HEK293 (cell line): ENCODE results near the gene MIEN1.

ENCODE experiments used
- CTCF ChIA-PET: fragments of 350-600 bp; formaldehyde crosslinking; extraction: SDS; loops from one replicate; lab custom pipeline; 2021; ENCODE audit warnings: antibody characterized with exemption; lab: Yijun Ruan, JAX
- POLR2A ChIA-PET: fragments of 300-600 bp; formaldehyde crosslinking; extraction: SDS; loops from one replicate; lab custom pipeline; 2020; ENCODE audit warnings: antibody characterized with exemption, inconsistent platforms; lab: Yijun Ruan, JAX
- H3K27ac ChIP-seq: fragments of 200-500 bp; sonication (Bioruptor generic); 2 replicates; pipeline ENCODE4 v1.5.1; 2014; ENCODE audit warnings: low read depth, low read length, control low read depth, inconsistent platforms; ENCODE audit errors: extremely low read depth
- H3K36me3 ChIP-seq, 2 experiments: fragments of 200-500 bp in 1 of 2; sonication (Bioruptor generic) in 1 of 2; 1 replicate in 1 of 2; 2 replicates in 1 of 2; pipeline ENCODE4 v1.5.1; 2014 to 2017; ENCODE audit warnings: inconsistent platforms in 2 of 2, low read length in 2 of 2; ENCODE audit not compliant: control insufficient read depth in 2 of 2, insufficient read depth in 1 of 2
- H3K4me1 ChIP-seq: fragments of 200-500 bp; sonication (Bioruptor generic); 2 replicates; pipeline ENCODE4 v1.5.1; 2014; ENCODE audit warnings: mild to moderate bottlenecking, low read length, inconsistent platforms; ENCODE audit not compliant: control insufficient read depth, insufficient read depth
- H3K4me3 ChIP-seq: 2 replicates; pipeline ENCODE4 v1.5.1; 2011; ENCODE audit warnings: low read depth, mild to moderate bottlenecking, control low read depth, low read length, moderate library complexity
- H3K9me3 ChIP-seq: fragments of 200-500 bp; sonication (Bioruptor generic); 2 replicates; pipeline ENCODE4 v1.5.1; 2014; ENCODE audit warnings: low read depth, low read length, inconsistent platforms; ENCODE audit not compliant: control insufficient read depth, insufficient read depth
- EGR2 ChIP-seq: fragments of 450-650 bp; formaldehyde crosslinking; IDR thresholded peaks from 2 replicates; pipeline ENCODE4 v1.5.1; 2016; ENCODE audit warnings: low read depth, missing biosample characterization, missing genetic modification characterization
- SP7 ChIP-seq: fragments of 450-650 bp; formaldehyde crosslinking; IDR thresholded peaks from 2 replicates; pipeline ENCODE4 v1.5.1; 2016; ENCODE audit warnings: missing biosample characterization, missing genetic modification characterization
- ZFP37 ChIP-seq: fragments of 450-650 bp; formaldehyde crosslinking; IDR thresholded peaks from 2 replicates; pipeline ENCODE4 v1.5.1; 2016; ENCODE audit warnings: missing biosample characterization, missing genetic modification characterization
- ZFP69B ChIP-seq: fragments of 450-650 bp; formaldehyde crosslinking; IDR thresholded peaks from 2 replicates; pipeline ENCODE4 v1.5.1; 2016; ENCODE audit warnings: missing biosample characterization, missing genetic modification characterization
- ZNF175 ChIP-seq: fragments of 450-650 bp; formaldehyde crosslinking; IDR thresholded peaks from 2 replicates; pipeline ENCODE4 v1.5.1; 2016; ENCODE audit warnings: missing biosample characterization, missing genetic modification characterization
- ZNF23 ChIP-seq: fragments of 450-650 bp; formaldehyde crosslinking; IDR thresholded peaks from 2 replicates; pipeline ENCODE4 v1.5.1; 2016; ENCODE audit warnings: missing biosample characterization, missing genetic modification characterization, borderline replicate concordance
- ZNF302 ChIP-seq: fragments of 450-650 bp; formaldehyde crosslinking; IDR thresholded peaks from 2 replicates; pipeline ENCODE4 v1.5.1; 2016; ENCODE audit warnings: missing biosample characterization, missing genetic modification characterization, low read depth
- ZNF354C ChIP-seq: fragments of 450-650 bp; formaldehyde crosslinking; IDR thresholded peaks from 2 replicates; pipeline ENCODE4 v1.5.1; 2016; ENCODE audit warnings: missing biosample characterization, missing genetic modification characterization, low read depth, borderline replicate concordance
- ZNF548 ChIP-seq: fragments of 450-650 bp; formaldehyde crosslinking; IDR thresholded peaks from 2 replicates; pipeline ENCODE4 v1.5.1; 2016; ENCODE audit warnings: missing biosample characterization, missing genetic modification characterization
- ZNF654 ChIP-seq: fragments of 450-650 bp; formaldehyde crosslinking; IDR thresholded peaks from 2 replicates; pipeline ENCODE4 v1.5.1; 2016; ENCODE audit warnings: low read depth, missing biosample characterization, missing genetic modification characterization
- ZNF776 ChIP-seq: fragments of 450-650 bp; formaldehyde crosslinking; IDR thresholded peaks from 2 replicates; pipeline ENCODE4 v1.5.0; 2017; ENCODE audit warnings: missing biosample characterization, missing genetic modification characterization, borderline replicate concordance
- TF ChIP-seq, protein P1 (sequence below): fragments of 450-650 bp; formaldehyde crosslinking; IDR thresholded peaks from 2 replicates; pipeline ENCODE4 v1.5.1; 2017; ENCODE audit warnings: missing biosample characterization, missing genetic modification characterization
- TF ChIP-seq, protein P2 (sequence below): fragments of 450-650 bp; formaldehyde crosslinking; IDR thresholded peaks from 2 replicates; pipeline ENCODE4 v1.5.1; 2016; ENCODE audit warnings: missing biosample characterization, missing genetic modification characterization
- TF ChIP-seq, protein P3 (sequence below): fragments of 450-650 bp; formaldehyde crosslinking; IDR thresholded peaks from 2 replicates; pipeline ENCODE4 v1.5.1; 2016; ENCODE audit warnings: missing biosample characterization, missing genetic modification characterization

The MIEN1 gene

DNA sequence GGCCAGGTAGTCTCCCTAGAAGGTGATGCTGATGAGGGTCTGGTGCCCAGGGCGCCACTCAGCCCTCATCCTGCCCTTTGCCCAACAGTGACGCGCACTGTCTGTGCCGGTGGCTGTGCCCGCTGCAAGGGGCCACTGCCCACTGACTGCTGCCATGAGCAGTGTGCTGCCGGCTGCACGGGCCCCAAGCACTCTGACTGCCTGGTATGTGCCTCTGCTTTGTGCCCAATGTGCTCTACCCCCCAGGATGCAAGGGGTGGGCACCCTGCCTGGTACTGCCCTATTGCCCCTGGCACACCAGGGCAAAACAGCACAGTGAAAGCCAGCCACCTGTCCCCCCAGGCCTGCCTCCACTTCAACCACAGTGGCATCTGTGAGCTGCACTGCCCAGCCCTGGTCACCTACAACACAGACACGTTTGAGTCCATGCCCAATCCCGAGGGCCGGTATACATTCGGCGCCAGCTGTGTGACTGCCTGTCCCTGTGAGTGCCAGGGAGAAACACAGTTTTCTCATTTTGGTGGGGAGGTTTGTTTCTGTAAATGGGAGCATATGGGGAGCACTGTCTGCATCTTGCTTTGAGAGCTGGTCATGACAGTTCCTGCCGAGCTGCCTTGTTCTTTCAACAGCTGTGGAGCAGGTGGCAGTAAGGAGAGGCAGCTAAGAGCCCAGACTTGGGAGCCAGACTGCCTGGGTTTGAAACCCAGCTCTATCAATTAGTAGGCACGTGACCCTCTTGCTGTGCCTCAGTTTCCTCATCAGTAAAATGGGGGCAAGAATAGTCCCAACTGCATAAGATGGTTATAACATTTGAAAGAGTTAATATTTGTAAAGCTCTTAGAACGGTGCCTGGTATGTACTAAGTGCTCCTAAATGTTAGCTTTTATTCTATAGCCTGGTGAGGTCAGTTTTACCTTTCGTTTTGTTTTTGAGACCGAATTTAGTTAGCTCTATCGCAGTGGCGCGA lies 20.1 kb downstream of the MIEN1 start:
- CTCF ChIA-PET, result interaction anchor here (0.5 to 0.8 kb wide), 4 partner anchors 9 to 44 kb away, joined by 3 to 5 read pairs (median 4); no protein-coding TSS in a partner anchor

DNA sequence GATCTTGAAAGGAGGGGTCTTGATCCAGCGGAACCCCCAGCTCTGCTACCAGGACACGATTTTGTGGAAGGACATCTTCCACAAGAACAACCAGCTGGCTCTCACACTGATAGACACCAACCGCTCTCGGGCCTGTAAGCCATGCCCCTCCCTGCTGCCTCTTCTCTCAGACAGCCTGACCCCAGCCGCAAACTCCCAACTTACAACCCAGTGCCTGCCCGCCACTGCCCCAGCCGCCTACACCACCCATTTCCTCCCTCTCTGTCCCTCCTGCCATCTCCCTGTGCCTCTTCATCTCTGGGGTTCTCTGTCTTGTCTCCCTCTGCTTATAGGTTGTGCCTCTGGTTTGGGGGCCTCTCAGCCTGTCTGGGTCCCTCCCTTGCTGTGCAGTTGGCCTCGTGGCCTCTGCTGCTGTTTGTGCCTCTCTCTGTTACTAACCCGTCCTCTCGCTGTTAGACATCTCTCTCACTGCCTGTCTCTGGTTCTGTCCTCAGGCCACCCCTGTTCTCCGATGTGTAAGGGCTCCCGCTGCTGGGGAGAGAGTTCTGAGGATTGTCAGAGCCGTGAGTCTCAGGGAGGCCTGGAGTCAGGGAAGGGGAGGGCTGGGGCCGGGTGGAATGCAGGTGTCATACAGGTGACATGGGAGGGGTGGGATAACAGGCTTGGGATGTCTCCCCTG lies 20.9 kb downstream of the MIEN1 start:
- H3K4me1 ChIP-seq, result no peaks in the 10 kb centered on the region
- peaks cover 9 to 77% of the 10 kb centered on the region in 2 experiments for H3K36me3 ChIP-seq
- TF ChIP-seq, protein P1, sequence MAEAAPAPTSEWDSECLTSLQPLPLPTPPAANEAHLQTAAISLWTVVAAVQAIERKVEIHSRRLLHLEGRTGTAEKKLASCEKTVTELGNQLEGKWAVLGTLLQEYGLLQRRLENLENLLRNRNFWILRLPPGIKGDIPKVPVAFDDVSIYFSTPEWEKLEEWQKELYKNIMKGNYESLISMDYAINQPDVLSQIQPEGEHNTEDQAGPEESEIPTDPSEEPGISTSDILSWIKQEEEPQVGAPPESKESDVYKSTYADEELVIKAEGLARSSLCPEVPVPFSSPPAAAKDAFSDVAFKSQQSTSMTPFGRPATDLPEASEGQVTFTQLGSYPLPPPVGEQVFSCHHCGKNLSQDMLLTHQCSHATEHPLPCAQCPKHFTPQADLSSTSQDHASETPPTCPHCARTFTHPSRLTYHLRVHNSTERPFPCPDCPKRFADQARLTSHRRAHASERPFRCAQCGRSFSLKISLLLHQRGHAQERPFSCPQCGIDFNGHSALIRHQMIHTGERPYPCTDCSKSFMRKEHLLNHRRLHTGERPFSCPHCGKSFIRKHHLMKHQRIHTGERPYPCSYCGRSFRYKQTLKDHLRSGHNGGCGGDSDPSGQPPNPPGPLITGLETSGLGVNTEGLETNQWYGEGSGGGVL (tag by site-specific recombination), result no peak
- peak; percentile 36; the same call in 1 of the 2 replicates for TF ChIP-seq EGR2 (tag by site-specific recombination)
- H3K4me3 ChIP-seq, result no peak overlapping the region
- ChIA-PET CTCF (no interaction called here), POLR2A (interaction anchor here (1.3 to 1.7 kb wide), 2 partner anchors 10 to 22 kb away, joined by 3 to 4 read pairs; partner anchors contain the start of genes ERBB2 and PGAP3)
- H3K27ac ChIP-seq, result no peak overlapping the region
- H3K9me3 ChIP-seq, result no peaks in the 10 kb centered on the region

More for the DNA sequence above, 20.1 kb downstream of the MIEN1 start:
- Histone ChIP-seq H3K4me1 (no peaks in the 10 kb centered on the region), H3K36me3 (peaks cover 12 to 82% of the 10 kb centered on the region in 2 experiments), H3K4me3 (no peak overlapping the region), H3K27ac (no peak overlapping the region), H3K9me3 (no peaks in the 10 kb centered on the region)
- POLR2A ChIA-PET, result interaction anchor here (0.7 kb wide), 1 partner anchor 22 kb away, joined by 3 read pairs; the partner anchor contains the start of gene PGAP3
- TF ChIP-seq ZFP37 (tag by site-specific recombination) (no peak), ZNF175 (tag by site-specific recombination) (no peak)
- TF ChIP-seq, protein P2, sequence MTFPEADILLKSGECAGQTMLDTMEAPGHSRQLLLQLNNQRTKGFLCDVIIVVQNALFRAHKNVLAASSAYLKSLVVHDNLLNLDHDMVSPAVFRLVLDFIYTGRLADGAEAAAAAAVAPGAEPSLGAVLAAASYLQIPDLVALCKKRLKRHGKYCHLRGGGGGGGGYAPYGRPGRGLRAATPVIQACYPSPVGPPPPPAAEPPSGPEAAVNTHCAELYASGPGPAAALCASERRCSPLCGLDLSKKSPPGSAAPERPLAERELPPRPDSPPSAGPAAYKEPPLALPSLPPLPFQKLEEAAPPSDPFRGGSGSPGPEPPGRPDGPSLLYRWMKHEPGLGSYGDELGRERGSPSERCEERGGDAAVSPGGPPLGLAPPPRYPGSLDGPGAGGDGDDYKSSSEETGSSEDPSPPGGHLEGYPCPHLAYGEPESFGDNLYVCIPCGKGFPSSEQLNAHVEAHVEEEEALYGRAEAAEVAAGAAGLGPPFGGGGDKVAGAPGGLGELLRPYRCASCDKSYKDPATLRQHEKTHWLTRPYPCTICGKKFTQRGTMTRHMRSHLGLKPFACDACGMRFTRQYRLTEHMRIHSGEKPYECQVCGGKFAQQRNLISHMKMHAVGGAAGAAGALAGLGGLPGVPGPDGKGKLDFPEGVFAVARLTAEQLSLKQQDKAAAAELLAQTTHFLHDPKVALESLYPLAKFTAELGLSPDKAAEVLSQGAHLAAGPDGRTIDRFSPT (tag by site-specific recombination), result peak; percentile 84

DNA sequence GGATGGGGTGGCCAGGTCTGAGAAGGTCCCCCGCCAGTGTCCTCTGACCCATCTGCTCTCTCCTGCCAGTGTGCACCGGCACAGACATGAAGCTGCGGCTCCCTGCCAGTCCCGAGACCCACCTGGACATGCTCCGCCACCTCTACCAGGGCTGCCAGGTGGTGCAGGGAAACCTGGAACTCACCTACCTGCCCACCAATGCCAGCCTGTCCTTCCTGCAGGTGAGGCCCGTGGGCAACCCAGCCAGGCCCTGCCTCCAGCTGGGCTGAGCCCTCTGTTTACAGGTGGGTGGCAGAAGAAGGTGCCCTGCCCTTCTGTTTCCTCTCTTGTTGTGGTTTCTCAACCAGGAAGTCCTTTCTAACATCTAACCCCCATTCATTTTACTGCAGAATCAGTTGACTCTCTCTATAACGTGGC lies 23.4 kb downstream of the MIEN1 start:
- no peak overlapping the region for H3K27ac ChIP-seq
- no peak overlapping the region for H3K4me3 ChIP-seq
- no peaks in the 10 kb centered on the region for H3K4me1 ChIP-seq
- H3K36me3 ChIP-seq, result peaks cover 7 to 65% of the 10 kb centered on the region in 2 experiments
- H3K9me3 ChIP-seq, result no peaks in the 10 kb centered on the region
- ChIA-PET POLR2A (no interaction called here), CTCF (interaction anchor here (0.6 to 1.2 kb wide), 3 partner anchors 12 to 400 kb away, joined by 3 to 4 read pairs (median 3); no protein-coding TSS in a partner anchor)
- TF ChIP-seq ZNF23 (tag by site-specific recombination), result no peak
- TF ChIP-seq SP7 (tag by site-specific recombination), result no peak
- no peak for TF ChIP-seq ZNF354C (tag by site-specific recombination)
- TF ChIP-seq ZNF548 (tag by site-specific recombination), result no peak
- TF ChIP-seq, protein P3, sequence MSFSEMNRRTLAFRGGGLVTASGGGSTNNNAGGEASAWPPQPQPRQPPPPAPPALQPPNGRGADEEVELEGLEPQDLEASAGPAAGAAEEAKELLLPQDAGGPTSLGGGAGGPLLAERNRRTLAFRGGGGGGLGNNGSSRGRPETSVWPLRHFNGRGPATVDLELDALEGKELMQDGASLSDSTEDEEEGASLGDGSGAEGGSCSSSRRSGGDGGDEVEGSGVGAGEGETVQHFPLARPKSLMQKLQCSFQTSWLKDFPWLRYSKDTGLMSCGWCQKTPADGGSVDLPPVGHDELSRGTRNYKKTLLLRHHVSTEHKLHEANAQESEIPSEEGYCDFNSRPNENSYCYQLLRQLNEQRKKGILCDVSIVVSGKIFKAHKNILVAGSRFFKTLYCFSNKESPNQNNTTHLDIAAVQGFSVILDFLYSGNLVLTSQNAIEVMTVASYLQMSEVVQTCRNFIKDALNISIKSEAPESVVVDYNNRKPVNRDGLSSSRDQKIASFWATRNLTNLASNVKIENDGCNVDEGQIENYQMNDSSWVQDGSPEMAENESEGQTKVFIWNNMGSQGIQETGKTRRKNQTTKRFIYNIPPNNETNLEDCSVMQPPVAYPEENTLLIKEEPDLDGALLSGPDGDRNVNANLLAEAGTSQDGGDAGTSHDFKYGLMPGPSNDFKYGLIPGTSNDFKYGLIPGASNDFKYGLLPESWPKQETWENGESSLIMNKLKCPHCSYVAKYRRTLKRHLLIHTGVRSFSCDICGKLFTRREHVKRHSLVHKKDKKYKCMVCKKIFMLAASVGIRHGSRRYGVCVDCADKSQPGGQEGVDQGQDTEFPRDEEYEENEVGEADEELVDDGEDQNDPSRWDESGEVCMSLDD (tag by site-specific recombination), result no peak
- TF ChIP-seq ZNF302 (tag by site-specific recombination), result no peak
- TF ChIP-seq, protein P2 (tag by site-specific recombination), result no peak
- no peak for TF ChIP-seq ZNF776 (tag by site-specific recombination)
- TF ChIP-seq ZFP69B (tag by site-specific recombination), result no peak
- TF ChIP-seq ZNF654 (tag by site-specific recombination), result no peak
